HG02884 (cell line): ENCODE data around the gene FLAD1.

ENCODE experiments used
- ATAC-seq: cut with Tn5 transposase; IDR thresholded peaks from one replicate; pipeline ENCODE4 v1.9.1; 2021; ENCODE audit warnings: mild to moderate bottlenecking, moderate library complexity; ENCODE audit not compliant: unreplicated experiment

The FLAD1 gene

DNA sequence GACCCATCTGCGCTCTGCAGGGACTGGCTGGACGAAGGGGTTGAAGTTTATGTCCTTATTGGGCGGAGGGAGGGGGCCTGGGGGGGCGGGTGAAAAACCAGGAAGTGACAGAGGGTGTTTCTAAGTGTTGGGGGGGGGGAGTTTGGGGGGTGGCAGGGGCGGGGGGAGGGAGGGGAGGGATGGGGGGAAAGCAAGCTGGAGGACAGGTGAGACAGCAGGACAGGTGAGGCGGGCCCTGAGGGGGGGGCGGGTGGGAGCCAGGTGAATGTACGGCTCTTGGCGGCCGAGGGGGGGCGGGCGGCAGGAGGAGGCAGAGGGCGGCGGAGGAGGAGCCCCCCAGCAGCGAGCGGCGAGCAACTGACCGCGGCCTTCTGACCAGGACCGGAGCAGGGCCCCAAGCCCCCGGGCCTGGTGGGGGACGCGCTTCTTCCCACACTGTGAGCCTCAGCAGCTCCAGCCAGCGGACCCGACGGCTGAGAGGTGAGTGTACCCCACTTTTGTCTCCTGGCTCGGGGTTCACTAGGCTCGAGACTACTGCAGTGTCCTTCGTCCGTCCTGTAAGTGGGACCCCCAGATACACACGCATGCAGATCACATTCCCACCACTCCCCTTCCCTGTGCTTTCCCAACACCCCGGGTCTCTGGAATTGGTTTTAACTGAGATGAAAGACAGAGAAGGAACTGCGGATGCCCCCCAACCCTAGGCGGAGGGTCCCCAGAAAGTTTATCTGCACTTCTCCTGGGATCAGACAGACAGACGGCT, 19.5 kb downstream of the FLAD1 start, which contains the start of gene ZBTB7B:
Gene ZBTB7B (plus strand): TSS at position 339 of the 763 bp plus-strand sequence. CDS start 11,859 bp downstream, outside the sequence.
- ATAC-seq = no peak

DNA sequence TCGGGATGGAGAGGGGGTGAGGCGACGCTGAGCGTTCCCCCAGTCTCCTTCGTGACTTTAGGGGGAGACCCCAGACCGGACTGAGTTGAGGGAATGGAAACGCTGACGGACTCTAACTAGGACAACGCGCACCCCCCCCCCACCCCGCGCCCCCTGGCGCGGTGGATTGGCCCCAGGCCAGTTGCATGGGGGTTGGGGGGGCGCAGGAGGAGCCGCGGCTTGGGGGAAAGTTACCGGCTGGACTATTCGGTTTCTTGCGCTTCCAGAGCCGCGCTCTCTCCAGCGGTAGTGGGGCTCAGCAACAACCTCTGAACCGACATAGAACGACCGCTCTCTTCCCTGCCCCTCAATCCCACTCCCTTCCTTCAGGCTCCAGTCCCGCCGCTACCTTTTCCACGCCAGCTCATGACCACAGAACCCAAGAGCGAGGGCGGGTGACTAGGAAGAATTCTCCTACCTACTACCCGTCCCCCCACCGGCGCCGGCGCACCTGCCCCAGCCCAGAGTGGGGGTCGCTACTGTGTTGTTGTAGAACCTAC, 20.2 kb downstream of the FLAD1 start:
- no peak for ATAC-seq

DNA sequence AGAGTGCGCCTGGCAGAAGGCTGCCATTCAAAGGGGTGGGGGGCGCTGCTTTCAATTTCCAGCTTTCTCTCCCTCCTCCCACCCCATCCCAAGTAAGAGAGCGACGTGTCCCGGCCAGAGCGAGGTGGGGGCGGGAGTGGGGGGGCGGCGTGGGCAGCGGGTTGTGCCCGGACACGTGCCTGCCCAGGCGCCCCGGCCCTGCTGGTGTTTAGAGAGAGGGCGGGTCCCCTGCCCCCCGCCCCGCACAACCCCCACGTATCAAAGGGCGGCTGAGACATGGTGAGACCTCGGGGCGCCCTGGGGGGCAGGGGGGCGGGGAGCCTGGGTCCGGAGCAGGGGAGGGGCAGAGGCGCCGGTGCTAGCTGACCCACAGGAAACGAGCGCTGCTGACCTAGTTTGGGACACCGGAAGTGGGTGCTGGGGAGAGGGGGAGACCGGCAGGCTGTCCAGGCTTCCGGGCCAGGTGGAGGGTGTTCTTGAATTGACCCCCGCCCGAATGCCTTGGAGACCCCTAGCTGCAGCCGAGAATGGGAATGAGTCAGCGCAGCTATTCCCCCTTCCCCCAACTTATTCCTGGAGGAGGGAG, 20.7 kb downstream of the FLAD1 start:
- ATAC-seq = no peak

DNA sequence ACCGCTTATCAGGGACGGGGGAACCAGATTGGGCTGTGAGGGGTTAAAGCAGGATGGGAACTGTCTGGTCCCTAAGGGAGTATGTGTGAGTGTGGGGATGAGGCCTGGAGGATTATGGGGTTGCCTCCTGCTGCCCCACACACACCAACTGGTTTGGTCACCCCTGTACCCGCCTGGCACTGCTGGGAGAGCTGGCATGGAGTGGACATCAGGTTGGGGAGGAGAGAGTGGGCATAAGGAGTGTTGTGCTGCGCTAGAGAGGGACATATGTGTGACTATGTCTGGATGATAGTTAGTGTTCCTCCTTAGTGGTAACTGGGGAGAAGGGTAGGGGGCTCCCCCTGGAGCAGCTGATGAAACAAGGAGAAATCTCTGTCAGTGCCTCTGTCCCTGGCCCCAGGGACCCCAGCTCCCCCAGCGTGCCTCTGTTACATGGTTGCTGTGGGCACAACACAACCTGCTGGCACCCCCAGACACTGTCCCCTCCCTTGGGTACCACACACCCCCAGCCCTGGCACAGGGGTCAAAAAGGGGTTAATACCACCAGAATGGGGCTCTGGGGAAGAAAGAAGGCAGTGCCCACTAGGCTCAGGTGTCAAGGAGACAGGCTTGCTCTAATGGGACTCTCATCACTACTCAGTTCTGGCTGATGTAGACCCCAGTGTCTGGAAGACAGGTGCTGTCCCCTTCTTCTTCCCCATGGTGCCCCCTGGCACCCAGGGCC, 21.4 kb downstream of the FLAD1 start:
- no peak for ATAC-seq

DNA sequence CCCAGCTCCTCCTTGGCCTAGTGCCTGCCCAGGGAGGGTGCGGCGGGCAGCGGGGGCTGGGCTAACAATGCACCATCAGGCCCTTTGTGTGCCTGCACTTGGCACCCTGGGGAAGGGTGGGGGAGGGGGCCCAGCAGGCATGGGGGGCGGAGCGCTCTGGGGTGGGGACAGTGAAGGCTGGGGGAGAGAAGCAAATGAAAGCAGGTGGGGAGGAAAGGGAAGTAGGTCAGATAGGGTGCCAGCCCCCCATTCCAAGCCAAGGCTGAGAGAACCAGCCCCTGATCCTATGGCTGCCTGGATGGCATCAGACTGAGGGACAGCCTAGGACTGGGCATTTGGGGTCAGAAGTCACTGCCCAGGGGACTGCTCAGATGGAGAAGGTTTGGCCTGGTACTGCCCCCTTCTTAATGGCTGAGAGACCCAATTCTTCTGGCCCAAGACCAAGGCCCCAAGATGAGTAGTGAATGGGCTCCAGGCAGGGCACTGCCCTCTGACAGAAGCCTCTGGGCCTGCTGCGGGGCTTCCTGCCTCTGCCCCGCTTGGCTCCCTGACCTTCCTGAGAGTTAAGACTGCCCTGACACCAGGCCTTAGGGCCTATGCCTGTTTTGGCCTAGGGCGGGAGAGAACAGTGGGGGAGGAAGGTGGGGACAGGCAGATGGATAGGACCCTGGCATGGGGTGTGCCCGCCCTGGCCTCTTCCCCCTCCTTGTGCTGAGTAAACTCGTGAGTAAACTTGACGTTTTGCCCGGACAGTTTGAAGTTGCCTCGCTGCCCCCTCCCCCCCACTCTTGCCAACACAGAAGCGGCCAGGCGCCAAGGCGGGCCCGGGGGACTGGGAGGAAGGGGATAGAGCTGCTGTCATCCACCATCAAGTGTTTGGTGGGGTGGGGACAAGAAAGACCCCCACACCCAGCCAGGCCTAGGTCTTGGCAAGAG, 22.2 kb downstream of the FLAD1 start:
- no peak for ATAC-seq

DNA sequence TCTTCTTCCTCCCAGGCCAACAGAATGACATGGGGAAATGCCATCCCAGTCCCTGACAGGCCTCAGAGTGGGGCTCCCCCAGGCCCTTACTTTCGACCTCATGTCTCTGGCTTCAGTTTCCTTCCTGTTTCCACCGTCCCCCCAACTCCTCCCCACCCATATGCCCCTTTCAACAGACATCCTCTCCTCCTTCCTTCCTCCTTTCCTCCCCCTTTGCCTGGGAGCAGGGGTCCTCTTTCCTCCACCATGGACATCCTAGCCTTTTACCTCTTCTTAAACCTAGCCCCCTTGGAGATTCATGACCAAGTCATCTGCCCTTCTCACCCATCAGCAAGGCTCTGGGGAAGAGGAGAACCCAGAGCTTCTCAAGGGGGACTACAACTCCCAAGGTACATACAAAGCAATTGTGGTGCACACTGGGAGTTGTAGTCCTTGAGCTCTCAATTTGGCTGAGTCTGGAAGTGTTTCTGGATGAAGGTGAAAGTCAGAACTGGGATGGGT, 23.5 kb downstream of the FLAD1 start:
- ATAC-seq = no peak

DNA sequence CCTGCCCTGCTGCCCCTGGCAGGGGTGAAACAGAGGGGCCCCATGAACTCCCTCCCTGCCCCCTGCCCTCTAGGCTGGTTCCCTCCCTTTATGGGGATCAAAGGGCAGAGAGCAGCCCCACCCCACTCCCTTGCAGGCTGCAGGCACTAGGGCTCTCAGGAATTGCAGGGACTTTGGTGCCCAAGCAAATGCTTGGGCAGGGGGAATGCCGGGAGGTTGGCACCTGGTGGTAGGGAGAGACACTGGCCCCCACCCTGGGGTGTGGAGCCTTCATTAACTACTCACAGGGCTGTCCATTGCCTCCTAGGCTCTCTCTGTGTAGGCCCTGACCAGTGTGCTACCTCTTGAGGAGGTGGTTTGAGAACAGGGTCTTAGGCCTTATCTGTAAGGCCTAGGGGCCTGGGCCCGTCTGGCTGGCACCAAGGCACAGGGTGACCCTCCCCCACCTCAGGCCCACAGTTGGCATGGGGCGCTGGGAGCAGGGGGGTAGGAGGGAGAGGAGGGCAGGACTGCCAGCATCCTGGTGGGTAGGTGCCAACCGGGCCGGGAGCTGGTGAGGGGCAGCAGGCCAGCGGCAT, 24.2 kb downstream of the FLAD1 start:
- ATAC-seq = no peak

DNA sequence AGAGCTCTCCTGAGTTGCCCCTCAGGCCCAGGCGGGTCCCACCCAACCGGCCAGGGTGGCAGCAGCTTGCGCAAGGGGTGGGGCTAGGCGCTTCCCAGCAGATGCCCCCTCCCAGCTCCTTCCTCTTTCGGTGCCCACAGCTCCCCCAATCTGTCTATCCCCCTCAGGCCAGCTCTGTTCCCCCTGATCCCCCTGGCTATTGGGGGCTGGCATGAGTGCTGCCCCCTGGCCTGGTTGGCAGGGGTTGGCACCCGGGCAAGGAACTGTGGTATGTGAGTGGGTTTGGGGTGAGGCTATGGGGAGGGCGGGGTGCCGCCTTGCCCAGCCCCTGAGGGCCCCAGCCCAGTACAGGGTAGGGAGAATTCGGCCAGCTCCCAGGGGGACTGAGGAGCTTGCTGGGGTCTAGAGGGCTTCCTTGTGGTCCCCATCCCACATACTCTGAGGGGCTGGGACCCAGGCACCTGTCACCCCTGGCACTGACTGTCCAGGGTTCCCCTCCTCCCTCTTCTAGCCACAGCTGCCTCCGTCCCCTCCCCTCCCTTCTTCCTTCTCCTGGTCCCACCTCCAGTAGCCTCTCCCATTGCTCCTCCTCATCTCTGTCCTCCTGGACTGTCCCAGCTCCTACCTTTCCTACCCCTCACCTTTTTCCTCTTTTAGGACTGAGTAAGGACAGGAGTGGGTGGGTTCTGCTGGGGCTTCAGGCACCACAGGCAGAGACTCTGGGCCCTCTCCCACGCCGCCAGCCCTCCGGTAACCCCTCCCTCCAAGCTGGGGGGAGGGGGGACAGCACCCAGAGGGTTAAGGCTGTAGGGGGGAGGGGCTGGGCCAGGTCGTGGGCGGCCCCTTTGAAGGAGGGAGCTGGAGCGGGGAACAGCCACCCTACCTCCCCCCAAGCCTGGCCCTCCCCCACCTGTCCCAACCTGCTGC, 25.1 kb downstream of the FLAD1 start:
- ATAC-seq = no peak

DNA sequence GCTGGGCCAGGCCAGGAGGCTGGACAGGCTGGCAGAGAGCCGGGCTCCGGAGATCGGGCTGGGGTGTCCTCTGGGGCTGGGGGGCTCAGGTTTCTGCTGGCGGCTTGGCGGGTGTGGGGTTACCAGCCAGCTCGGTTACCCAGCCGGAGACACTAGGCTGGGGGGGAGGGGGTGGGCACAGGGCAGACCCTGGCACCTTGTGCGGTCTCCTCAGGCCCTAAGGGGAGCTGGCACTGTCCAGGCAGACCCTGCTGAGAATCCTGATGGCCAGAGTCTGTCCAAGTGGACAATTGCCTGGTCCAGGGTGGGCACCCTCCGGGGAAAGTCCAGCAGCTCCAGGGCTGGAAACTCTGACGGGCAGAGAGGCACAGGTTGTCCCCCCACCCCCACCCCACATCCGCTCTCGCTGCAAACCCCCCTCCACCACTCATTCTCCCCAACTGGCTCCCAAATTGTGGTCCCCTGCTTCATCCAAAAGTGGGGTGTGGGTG, 26.1 kb downstream of the FLAD1 start:
- no peak for ATAC-seq

DNA sequence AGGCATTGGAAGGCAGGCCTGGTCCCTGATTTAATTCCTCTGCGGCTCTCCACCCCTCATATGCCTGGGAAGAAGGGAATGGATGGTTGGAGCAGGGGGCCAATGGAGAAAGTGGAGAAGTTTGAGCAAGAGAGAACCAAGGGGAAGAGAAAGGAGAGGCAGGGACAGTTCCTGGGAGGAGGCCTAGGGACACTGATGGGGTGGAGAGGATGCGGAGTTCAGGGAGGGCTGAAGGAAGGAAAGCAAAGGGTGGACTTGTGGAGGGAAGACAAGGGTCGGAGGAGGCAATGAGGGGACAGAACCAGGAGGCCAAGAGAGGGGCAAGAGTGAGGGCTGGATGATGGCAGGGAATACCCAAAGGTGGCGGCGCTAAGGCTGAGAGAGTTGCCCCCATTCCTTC, 26.6 kb downstream of the FLAD1 start:
- ATAC-seq = no peak

DNA sequence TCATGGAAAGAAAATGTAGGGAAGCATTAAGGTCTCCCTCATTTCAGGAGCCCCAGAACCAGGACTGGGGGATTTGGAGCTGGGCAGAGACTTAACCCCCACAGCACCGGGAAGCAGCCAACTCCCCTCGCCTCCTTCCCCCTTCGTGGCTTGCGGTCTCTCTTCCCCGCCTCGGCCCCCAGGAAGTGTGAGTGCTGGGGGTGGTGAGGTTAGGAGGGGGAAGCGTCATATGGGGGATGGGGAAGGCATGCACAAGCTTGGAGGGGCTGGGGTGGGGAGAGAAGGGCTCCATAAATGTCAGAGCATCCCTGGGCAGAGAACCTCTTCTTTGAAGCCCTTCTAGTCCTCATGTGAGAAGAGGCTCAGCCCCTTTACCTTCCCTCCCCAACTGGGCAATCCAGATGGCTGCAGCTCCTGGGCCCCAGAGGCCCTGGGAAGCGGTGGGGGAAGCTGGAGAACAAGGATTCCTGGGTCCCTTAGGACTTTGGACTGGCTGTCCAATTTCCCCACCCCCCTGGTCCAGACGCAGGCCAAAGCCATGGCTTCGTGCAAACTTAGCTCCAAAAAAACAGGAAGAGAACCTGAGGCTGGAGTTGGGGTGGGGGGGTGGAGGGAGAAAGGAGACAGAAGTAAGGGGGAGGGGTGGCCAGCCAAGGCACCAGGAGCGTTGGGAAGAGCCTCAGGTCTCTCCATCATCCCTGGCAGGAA, 27.2 kb downstream of the FLAD1 start:
- no peak for ATAC-seq

DNA sequence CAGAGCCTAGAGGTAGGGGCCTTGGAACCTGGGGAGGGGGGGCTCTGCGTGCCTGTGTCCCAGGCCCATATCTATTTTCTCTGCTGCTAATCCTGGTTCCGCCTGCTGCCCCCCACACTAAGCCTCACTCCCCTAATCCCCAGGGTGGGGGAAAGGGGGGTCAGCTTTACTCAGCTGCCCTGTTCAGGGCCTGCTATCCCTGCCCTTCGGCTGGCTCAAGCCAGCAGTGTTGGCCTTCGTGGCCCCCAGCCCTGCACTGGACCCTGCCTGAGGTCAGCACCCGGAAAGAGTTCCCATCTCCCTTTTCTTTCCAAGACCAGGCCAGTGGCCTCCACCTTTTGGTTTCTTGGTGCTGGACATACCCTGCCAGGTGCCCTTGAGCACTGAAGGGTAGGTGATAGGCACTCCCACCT, 27.9 kb downstream of the FLAD1 start:
- ATAC-seq = no peak

DNA sequence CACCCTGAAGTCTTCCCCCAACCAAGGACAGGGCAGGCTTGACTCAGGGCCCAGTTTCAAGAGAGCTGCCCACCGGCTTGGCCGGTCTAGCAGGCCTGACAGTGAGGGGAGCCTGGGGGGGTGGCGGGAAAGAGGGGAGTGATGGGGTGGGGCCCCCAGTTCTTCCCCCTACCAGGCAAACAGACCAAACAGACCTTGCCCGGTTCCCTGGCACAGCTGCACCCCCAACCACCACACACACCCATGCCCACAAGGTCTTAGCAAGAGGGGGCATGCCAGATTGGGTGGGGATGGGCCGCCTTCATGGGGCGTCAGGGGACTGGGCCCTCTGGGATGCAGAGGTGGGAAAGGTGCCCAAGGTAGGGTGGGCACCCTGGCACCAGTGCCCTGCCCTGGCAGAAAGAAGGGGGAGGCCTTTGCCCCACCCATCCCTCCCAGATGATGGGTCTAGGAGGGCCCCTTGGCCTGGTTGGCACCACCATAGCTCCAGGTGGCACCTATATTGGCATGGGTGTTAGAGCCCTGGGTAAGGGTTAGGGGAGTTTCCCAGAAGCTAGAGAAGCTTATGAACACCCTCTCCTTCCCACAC, 28.4 kb downstream of the FLAD1 start:
- ATAC-seq = no peak

DNA sequence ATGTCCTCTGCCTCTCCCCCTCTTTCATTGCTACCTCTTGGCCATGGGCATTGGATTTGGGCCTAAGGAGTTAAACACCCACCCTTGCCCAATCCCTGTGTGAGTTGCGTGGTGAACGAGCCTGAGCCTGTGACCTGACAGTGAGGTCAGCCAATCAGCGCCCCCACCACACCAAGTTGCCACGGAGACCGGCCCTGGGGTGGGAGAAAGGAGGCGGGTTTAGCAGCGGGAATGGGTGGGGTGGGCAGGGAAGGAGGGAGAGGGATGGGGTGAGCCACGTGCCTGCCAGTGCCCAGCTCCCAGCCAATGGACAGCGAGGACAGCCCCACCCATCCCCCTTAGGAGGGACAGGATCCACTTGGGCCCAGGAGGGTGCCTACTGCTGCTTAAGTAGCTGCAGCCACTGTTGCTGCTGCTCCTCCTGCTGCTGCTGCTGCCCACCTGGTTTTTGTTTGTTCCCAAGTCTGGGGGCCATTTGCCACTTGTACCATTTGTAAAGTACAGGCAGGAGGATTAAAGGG, 28.9 kb downstream of the FLAD1 start:
- no peak for ATAC-seq

DNA sequence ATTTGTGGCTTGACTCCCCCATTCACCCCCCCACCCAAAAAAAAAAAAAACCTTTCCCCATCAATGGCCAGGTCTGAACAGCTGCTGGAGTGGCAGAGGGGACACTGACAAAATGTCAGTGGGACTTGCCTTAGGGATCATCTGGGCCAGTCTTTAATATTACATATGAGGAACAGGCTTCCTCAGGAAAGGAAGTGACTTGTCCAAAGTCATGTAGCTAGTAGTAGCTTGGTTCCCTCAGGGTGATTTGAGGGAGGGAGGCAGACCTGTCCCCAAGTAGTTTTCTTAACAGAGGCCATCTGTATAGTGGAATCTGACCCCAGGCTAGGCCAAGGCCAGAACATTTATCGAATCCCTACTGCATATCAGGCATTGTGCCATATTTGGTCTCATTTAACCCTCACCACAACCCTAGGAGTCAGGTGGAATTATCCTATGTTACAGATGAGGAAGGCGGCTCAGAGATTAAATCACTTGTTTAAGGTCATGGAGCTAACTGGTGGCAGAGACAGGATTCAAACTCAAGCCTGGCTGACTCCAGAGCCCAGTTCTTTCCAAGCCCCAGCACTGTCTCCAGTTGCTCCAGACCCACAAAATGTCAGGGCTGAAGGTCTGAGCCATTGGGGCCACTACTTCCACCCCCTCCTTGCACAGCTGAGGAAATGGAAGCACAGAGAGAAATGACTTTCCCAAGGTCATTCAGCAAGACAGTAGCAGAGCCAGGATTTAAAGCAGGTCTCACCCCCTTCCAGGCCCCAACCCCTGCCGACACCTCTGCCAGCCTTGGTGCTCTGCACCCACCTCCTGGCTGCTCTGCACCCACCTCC, 29.8 kb downstream of the FLAD1 start:
- ATAC-seq = no peak

DNA sequence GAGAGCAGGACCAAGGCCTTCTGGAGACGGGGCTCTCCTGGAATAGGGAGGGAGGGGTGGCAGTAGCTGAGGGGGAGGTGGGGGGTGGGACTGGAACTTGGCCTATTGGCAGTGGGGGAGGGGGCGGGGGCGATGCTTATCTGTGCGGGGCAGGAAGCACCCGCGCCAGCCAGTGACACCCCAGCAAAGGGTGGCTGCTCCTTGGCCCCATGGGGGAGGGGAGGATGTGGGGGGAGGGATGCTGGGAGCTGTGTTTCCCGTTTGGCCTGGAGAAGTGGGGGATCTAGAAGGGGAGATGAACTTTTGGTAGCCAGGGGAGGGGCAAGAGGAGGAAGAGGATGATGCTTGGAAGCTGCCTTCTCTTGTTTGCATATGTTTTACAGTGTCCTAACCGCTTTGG, 30.5 kb downstream of the FLAD1 start:
- ATAC-seq = no peak
